SH-SY5Y (cell line): ENCODE results near the gene MATCAP1.

ENCODE experiments used
- GATA2 ChIP-seq: IDR thresholded peaks from 2 replicates; pipeline ENCODE4 v1.6.1; 2011; ENCODE audit warnings: mild to moderate bottlenecking, low read depth, low read length
- GATA3 ChIP-seq: IDR thresholded peaks from 2 replicates; pipeline ENCODE4 v1.6.1; 2011; ENCODE audit warnings: low read depth, mild to moderate bottlenecking, low read length, moderate library complexity

- TF ChIP-seq GATA2: no peak
- no peak for TF ChIP-seq GATA3
Observed at GRCh38 chr16:67206129-67206837, 22.5 kb upstream of the MATCAP1 start.
